ENCODE results near the gene ARHGEF12.

ARHGEF12 gene

GRCh38 chr11:120326845-120327281 is 9.3 kb upstream of the ARHGEF12 start:
- TF ChIP-seq REST (IDR thresholded peaks at IDR 0.05; ENCODE audit: low read depth) (no peak), EGR1 (IDR thresholded peaks at IDR 0.05) (no peak), TCF12 (IDR thresholded peaks at IDR 0.05; ENCODE audit: low read depth) (no peak), MAX (IDR thresholded peaks at IDR 0.05) (no peak), NFIC (IDR thresholded peaks at IDR 0.05) (no peak), EP300 (IDR thresholded peaks at IDR 0.05; ENCODE audit: borderline replicate concordance) (no peak), YY1 (IDR thresholded peaks at IDR 0.05; ENCODE audit: low read depth) (no peak), FOXM1 (IDR thresholded peaks at IDR 0.05; ENCODE audit: borderline replicate concordance, low read depth) (no peak), RAD21 (IDR thresholded peaks at IDR 0.05; ENCODE audit: low read depth) (no peak), CEBPB (IDR thresholded peaks at IDR 0.05) (no peak), CREB1 (IDR thresholded peaks at IDR 0.05; ENCODE audit: low read depth) (no peak), TEAD4 (IDR thresholded peaks at IDR 0.05) (no peak)
- TF ChIP-seq, protein P1, sequence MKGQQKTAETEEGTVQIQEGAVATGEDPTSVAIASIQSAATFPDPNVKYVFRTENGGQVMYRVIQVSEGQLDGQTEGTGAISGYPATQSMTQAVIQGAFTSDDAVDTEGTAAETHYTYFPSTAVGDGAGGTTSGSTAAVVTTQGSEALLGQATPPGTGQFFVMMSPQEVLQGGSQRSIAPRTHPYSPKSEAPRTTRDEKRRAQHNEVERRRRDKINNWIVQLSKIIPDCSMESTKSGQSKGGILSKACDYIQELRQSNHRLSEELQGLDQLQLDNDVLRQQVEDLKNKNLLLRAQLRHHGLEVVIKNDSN (IDR thresholded peaks at IDR 0.05): no peak

- TF ChIP-seq CREB1 (IDR thresholded peaks at IDR 0.05; ENCODE audit: low read depth) (no peak), CEBPB (IDR thresholded peaks at IDR 0.05) (no peak), FOXM1 (IDR thresholded peaks at IDR 0.05; ENCODE audit: borderline replicate concordance, low read depth) (no peak), REST (IDR thresholded peaks at IDR 0.05; ENCODE audit: low read depth) (no peak), TAF1 (IDR thresholded peaks at IDR 0.05; ENCODE audit: low read depth) (no peak), RAD21 (IDR thresholded peaks at IDR 0.05; ENCODE audit: low read depth) (no peak), TEAD4 (IDR thresholded peaks at IDR 0.05) (no peak), EP300 (IDR thresholded peaks at IDR 0.05; ENCODE audit: borderline replicate concordance) (no peak), TCF12 (IDR thresholded peaks at IDR 0.05; ENCODE audit: low read depth) (no peak)
- TF ChIP-seq, protein P1 (IDR thresholded peaks at IDR 0.05): no peak
These were observed 8.9 kb upstream of the ARHGEF12 start for GRCh38 chr11:120327311-120327710.

GRCh38 chr11:120329556-120329955 is 6.7 kb upstream of the ARHGEF12 start:
- TF ChIP-seq NFIC (IDR thresholded peaks at IDR 0.05) (no peak), EP300 (IDR thresholded peaks at IDR 0.05; ENCODE audit: borderline replicate concordance) (no peak), FOXM1 (IDR thresholded peaks at IDR 0.05; ENCODE audit: borderline replicate concordance, low read depth) (no peak), REST (IDR thresholded peaks at IDR 0.05; ENCODE audit: low read depth) (no peak), TEAD4 (IDR thresholded peaks at IDR 0.05) (no peak), YY1 (IDR thresholded peaks at IDR 0.05; ENCODE audit: low read depth) (no peak), ZBTB7A (IDR thresholded peaks at IDR 0.05; ENCODE audit: low read depth) (no peak), CREB1 (IDR thresholded peaks at IDR 0.05; ENCODE audit: low read depth) (no peak)
- TF ChIP-seq, protein P1 (IDR thresholded peaks at IDR 0.05): no peak

GRCh38 chr11:120330045-120330444 is 6.2 kb upstream of the ARHGEF12 start:
- TF ChIP-seq EP300 (IDR thresholded peaks at IDR 0.05; ENCODE audit: borderline replicate concordance) (no peak), REST (IDR thresholded peaks at IDR 0.05; ENCODE audit: low read depth) (no peak), ZBTB7A (IDR thresholded peaks at IDR 0.05; ENCODE audit: low read depth) (no peak), CREB1 (IDR thresholded peaks at IDR 0.05; ENCODE audit: low read depth) (no peak), RAD21 (IDR thresholded peaks at IDR 0.05; ENCODE audit: low read depth) (no peak), FOXM1 (IDR thresholded peaks at IDR 0.05; ENCODE audit: borderline replicate concordance, low read depth) (no peak), TEAD4 (IDR thresholded peaks at IDR 0.05) (no peak), TCF12 (IDR thresholded peaks at IDR 0.05; ENCODE audit: low read depth) (no peak), YY1 (IDR thresholded peaks at IDR 0.05; ENCODE audit: low read depth) (no peak), NFIC (IDR thresholded peaks at IDR 0.05) (no peak), MAX (IDR thresholded peaks at IDR 0.05) (no peak)
- TF ChIP-seq, protein P1 (IDR thresholded peaks at IDR 0.05): no peak

Data from Ishikawa (cell line).